Activated CD8-positive, alpha-beta memory T cell treated with anti-CD3 and anti-CD28 coated beads for 1 hour (primary cell): ENCODE measurements around the gene PANK1.
"Not testable (repeated sequence)": the region's sequence is repeated elsewhere in the genome, so short reads cannot be mapped to it uniquely, and the experiment has no call there.

Experiments
- DNase-seq, 2 donors: peaks; one replicate each; pipeline ENCODE4 v3.0.0-alpha.2; 2020; ENCODE audit warnings: low read depth in 1 of 2; ENCODE audit errors: extremely low read depth in 1 of 2

PANK1 gene

GRCh38 chr10:89622151-89622550 is 22.9 kb downstream of the PANK1 start:
- no peak for DNase-seq

- DNase-seq, result no peak
Observed at GRCh38 chr10:89621438-89621837, 23.6 kb downstream of the PANK1 start.

GRCh38 chr10:89620296-89620695 is 24.7 kb downstream of the PANK1 start:
- DNase-seq, result not testable (repeated sequence)

GRCh38 chr10:89615824-89616223 is 29.2 kb downstream of the PANK1 start:
- no peak for DNase-seq

GRCh38 chr10:89615112-89615511 is 29.9 kb downstream of the PANK1 start:
- DNase-seq, result no peak

- no peak for DNase-seq
Observed at GRCh38 chr10:89613582-89613981, 31.5 kb downstream of the PANK1 start.

- DNase-seq, result no peak
Observed at GRCh38 chr10:89611282-89611681, 33.8 kb downstream of the PANK1 start.

GRCh38 chr10:89609833-89610346 is 35.2 kb downstream of the PANK1 start:
- DNase-seq, result no peak

- DNase-seq, result no peak
Observed at GRCh38 chr10:89604200-89604599, 40.8 kb downstream of the PANK1 start.

GRCh38 chr10:89602919-89603318 is 42.1 kb downstream of the PANK1 start:
- DNase-seq, result no peak

GRCh38 chr10:89601728-89602361 is 43.2 kb downstream of the PANK1 start:
- no peak for DNase-seq

GRCh38 chr10:89600041-89600440 is 45.0 kb downstream of the PANK1 start:
- DNase-seq, result no peak

- DNase-seq, result no peak
Observed at GRCh38 chr10:89593043-89593442, 52.0 kb downstream of the PANK1 start.

GRCh38 chr10:89592539-89592938 is 52.5 kb downstream of the PANK1 start:
- DNase-seq, result no peak

- DNase-seq, result no peak
Observed at GRCh38 chr10:89591796-89592271, 53.2 kb downstream of the PANK1 start.

- DNase-seq, result no peak
Observed at GRCh38 chr10:89591111-89591795, 53.8 kb downstream of the PANK1 start.

GRCh38 chr10:89590326-89590725 is 54.7 kb downstream of the PANK1 start:
- DNase-seq, result no peak

- no peak for DNase-seq
Observed at GRCh38 chr10:89589101-89589720, 55.8 kb downstream of the PANK1 start.

- DNase-seq, result no peak
Observed at GRCh38 chr10:89588671-89589070, 56.4 kb downstream of the PANK1 start.

GRCh38 chr10:89582022-89582421 is 63.0 kb downstream of the PANK1 start:
- DNase-seq, result no peak

- DNase-seq, result no peak
Observed at GRCh38 chr10:89580243-89580642, 64.8 kb downstream of the PANK1 start.

- DNase-seq, result no peak
Observed at GRCh38 chr10:89576696-89577095, 68.3 kb downstream of the PANK1 start.
